HepG2 (cell line): ENCODE measurements around the gene CBLB. TPM values are rescaled to one million over a fixed set of nuclear protein-coding genes. Genes with fewer than 3 reads are reported as not detected.

ENCODE experiments used
- ATAC-seq: fragments of 200-7000 bp; cut with Tn5 transposase; 3 replicates; pipeline ENCODE4 v1.9.1; 2020; ENCODE audit warnings: mild to moderate bottlenecking, moderate library complexity
- BruUV-seq: library from RNA; stranded (reverse); fragments of 400-500 nt; replicated peaks from 2 replicates; lab custom pipeline; 2021; lab: Mats Ljungman, UMichigan
- CTCF ChIA-PET: fragments of 300-600 bp; formaldehyde crosslinking; extraction: SDS; loops from one replicate; lab custom pipeline; 2021; ENCODE audit warnings: low total read pairs, inconsistent platforms, low intra/inter-chr PET ratio; lab: Yijun Ruan, JAX
- POLR2A ChIA-PET: fragments of 350-600 bp; sonication (Branson Sonifier 250); formaldehyde crosslinking; loops from one replicate; lab custom pipeline; 2020; ENCODE audit warnings: antibody characterized with exemption, inconsistent platforms; lab: Yijun Ruan, JAX
- DNase-seq: peaks from one replicate; pipeline ENCODE4 v3.0.0-alpha.2; 2015; ENCODE audit warnings: low spot score
- FAIRE-seq: peaks from 3 replicates; lab custom pipeline; 2011; peaks lifted over from hg19 to GRCh38; lab: Jason Lieb, UNC
- H2AFZ ChIP-seq: one replicate; pipeline ENCODE4 v1.6.1; 2011; ENCODE audit warnings: low read length, inconsistent platforms
- H3K27ac ChIP-seq: fragments of 300-600 bp; 3 replicates; pipeline ENCODE4 v1.8.0; 2011; ENCODE audit warnings: mixed run types, mild to moderate bottlenecking, mixed read lengths, low read length, inconsistent platforms; ENCODE audit not compliant: insufficient read depth; ENCODE audit errors: extremely low read length
- H3K27me3 ChIP-seq, 2 experiments: fragments of 200-600 bp in 1 of 2; 2 replicates in 1 of 2; 3 replicates in 1 of 2; pipeline versions ENCODE4 v1.6.0 to v1.8.0; 2011; ENCODE audit warnings: low read length in 2 of 2, mild to moderate bottlenecking in 2 of 2, moderate library complexity in 2 of 2, inconsistent platforms in 1 of 2; ENCODE audit not compliant: insufficient read depth in 2 of 2, control insufficient read depth in 1 of 2
- H3K36me3 ChIP-seq, 2 experiments: fragments of 200-600 bp in 1 of 2; replicated peaks in 1 of 2; 2 replicates in 1 of 2; 3 replicates in 1 of 2; pipeline versions ENCODE4 v1.5.1 to v1.8.0; 2011; ENCODE audit warnings: low read length in 2 of 2, inconsistent platforms in 1 of 2; ENCODE audit not compliant: insufficient read depth in 2 of 2, control insufficient read depth in 1 of 2
- H3K4me1 ChIP-seq: 2 replicates; pipeline ENCODE4 v1.5.1; 2012; ENCODE audit warnings: low read length, inconsistent platforms; ENCODE audit not compliant: insufficient read depth
- H3K4me2 ChIP-seq: 2 replicates; pipeline ENCODE4 v1.6.0; 2011; ENCODE audit warnings: low read depth, low read length, inconsistent platforms
- H3K4me3 ChIP-seq, 3 experiments: fragments of 200-600 bp in 1 of 3; sonication (generic), shearing (Covaris generic) in 1 of 3; replicated peaks in 1 of 3; 2 replicates each; pipeline ENCODE4 v1.5.1; 2011 to 2016; ENCODE audit warnings: low read length in 3 of 3, inconsistent platforms in 2 of 3, low read depth in 2 of 3, mild to moderate bottlenecking in 2 of 3, control low read depth in 1 of 3, mixed read lengths in 1 of 3; ENCODE audit not compliant: insufficient read depth in 1 of 3
- H3K79me2 ChIP-seq: one replicate; pipeline ENCODE4 v1.6.1; 2011; ENCODE audit warnings: low read length, inconsistent platforms; ENCODE audit not compliant: insufficient read depth
- H3K9ac ChIP-seq: 2 replicates; pipeline ENCODE4 v1.6.0; 2011; ENCODE audit warnings: mild to moderate bottlenecking, low read depth, low read length, inconsistent platforms; ENCODE audit not compliant: insufficient read depth
- H3K9me3 ChIP-seq: 2 replicates; pipeline ENCODE4 v1.5.1; 2012; ENCODE audit warnings: mild to moderate bottlenecking, low read length
- H4K20me1 ChIP-seq: 2 replicates; pipeline ENCODE4 v1.6.0; 2011; ENCODE audit warnings: inconsistent platforms, mild to moderate bottlenecking, low read length, moderate library complexity; ENCODE audit not compliant: insufficient read depth
- FOSL2 ChIP-seq: sonication (generic); formaldehyde crosslinking; IDR thresholded peaks from 2 replicates; pipeline ENCODE4 v1.4.0; 2020; ENCODE audit warnings: missing genetic modification reagents
- HHEX ChIP-seq: IDR thresholded peaks from 2 replicates; pipeline ENCODE4 v1.6.1; 2016; ENCODE audit warnings: control low read depth
- HINFP ChIP-seq: sonication (generic); formaldehyde crosslinking; IDR thresholded peaks from 2 replicates; pipeline ENCODE4 v1.4.0; 2020; ENCODE audit warnings: low read depth, mild to moderate bottlenecking, missing genetic modification reagents
- HOMEZ ChIP-seq: IDR thresholded peaks from 2 replicates; pipeline ENCODE4 v1.6.1; 2016; ENCODE audit warnings: low read depth
- MTERF4 ChIP-seq: sonication (generic); formaldehyde crosslinking; IDR thresholded peaks from 2 replicates; pipeline ENCODE4 v1.8.0; 2023; ENCODE audit warnings: mild to moderate bottlenecking, missing genetic modification reagents
- RELA ChIP-seq: sonication (generic); formaldehyde crosslinking; IDR thresholded peaks from 2 replicates; pipeline ENCODE4 v1.4.0; 2020; ENCODE audit warnings: missing genetic modification reagents
- SMYD3 ChIP-seq: sonication (generic); formaldehyde crosslinking; IDR thresholded peaks from 2 replicates; pipeline ENCODE4 v1.8.1; 2023; ENCODE audit warnings: mild to moderate bottlenecking, missing genetic modification reagents
- ZBTB42 ChIP-seq: sonication (generic); formaldehyde crosslinking; IDR thresholded peaks from 2 replicates; pipeline ENCODE4 v1.5.0; 2020; ENCODE audit warnings: mild to moderate bottlenecking, missing genetic modification reagents
- ZNF441 ChIP-seq: sonication (generic); formaldehyde crosslinking; IDR thresholded peaks from 2 replicates; pipeline ENCODE4 v1.7.0; 2021; ENCODE audit warnings: missing genetic modification reagents, borderline replicate concordance
- WGBS: methylation state at CpG from one replicate; pipeline ENCODE4 v1.1.6; 2017; ENCODE audit warnings: low lambda C conversion rate; 5-methylcytosine and 5-hydroxymethylcytosine counted together
- in situ Hi-C: cut with HindIII; loops from 2 replicates; pipeline ENCODE4 v1.10.0; 2017; ENCODE audit warnings: low pct_unique_long_range_greater_than_20kb; ENCODE audit not compliant: extremely low pct_ligation_motif_present
- intact Hi-C: fragments of 100-400 bp; cut with micrococcal nuclease; formaldehyde crosslinking; loops from one replicate; pipeline ENCODE4 v1.10.0; 2022; ENCODE audit not compliant: unreplicated experiment
- polyA plus RNA-seq, 8 experiments: library from polyadenylated mRNA; depleted of rRNA in 3 of 8; stranded (reverse) in 7 of 8; unstranded in 1 of 8; fragments of >200 nt; fragmentation: Illumina TruSeq in 4 of 8; extraction: Trizol in 4 of 8; gene quantifications; 2 replicates each; pipeline versions ENCODE4 v1.2.1 to v1.2.3, GENCODE V29; 2011 to 2016; ENCODE audit warnings: low read depth in 4 of 8, missing spikeins in 1 of 8, mixed read lengths in 1 of 8; ENCODE audit not compliant: insufficient read depth in 1 of 8
- total RNA-seq, 5 experiments: library from RNA; depleted of rRNA; stranded (reverse); fragments of >200 nt; fragmentation: Illumina TruSeq; extraction: Trizol; gene quantifications; 2 replicates each; pipeline ENCODE4 v1.2.3, GENCODE V29; 2016; ENCODE audit warnings: low read depth in 1 of 5

CBLB gene
- total and polyA plus RNA-seq, 2 of the 13 experiments (the other 11 are each of a cell fraction or from before 2014, with no cell fraction given): 9.8 to 16.4 TPM

- H3K27me3 ChIP-seq: no peaks in the 10 kb centered on the region
- WGBS: 85% methylated on average over 5 of the region's 5 CpGs
- DNase-seq (no peak), ATAC-seq (no peak), FAIRE-seq (no peak)
- H3K9me3 ChIP-seq: no peaks in the 10 kb centered on the region
- intact Hi-C loops (no loop called here), in situ Hi-C loops (no loop called here)
- CTCF ChIA-PET: no interaction called here
- POLR2A ChIA-PET: interaction anchor here (0.8 kb wide), 1 partner anchor 32 kb away, joined by 3 read pairs; the partner anchor contains the start of gene CBLB
- H3K9ac ChIP-seq: no peak overlapping the region
- H3K4me3 ChIP-seq: no peak overlapping the region
- H4K20me1 ChIP-seq: peaks cover 3% of the 10 kb centered on the region; the same call in 1 of the 2 replicates
- H3K79me2 ChIP-seq: no peaks in the 10 kb centered on the region
- TF ChIP-seq MTERF4 (no peak), SMYD3 (CRISPR knock-in tag) (no peak), ZBTB42 (no peak)
- H3K27ac ChIP-seq: no peak overlapping the region
- peaks cover 11% of the 10 kb centered on the region for H3K4me1 ChIP-seq
- H3K36me3 ChIP-seq: peaks cover 0 to 2% of the 10 kb centered on the region in 2 experiments; a peak in 1 of 5 replicates
- no TSS peak for BruUV-seq
- H3K4me2 ChIP-seq: no peak overlapping the region
- no peak overlapping the region for H2AFZ ChIP-seq
These were observed 31.6 kb downstream of the CBLB start for GRCh38 chr3:105837143-105837740.

GRCh38 chr3:105836533-105836932 is 32.3 kb downstream of the CBLB start:
- H4K20me1 ChIP-seq: peaks cover 3% of the 10 kb centered on the region; the same call in 1 of the 2 replicates
- no peak overlapping the region for H2AFZ ChIP-seq
- H3K27ac ChIP-seq: no peak overlapping the region
- ATAC-seq: no peak; the same call in 2 of the 3 replicates
- no peaks in the 10 kb centered on the region for H3K27me3 ChIP-seq
- CTCF ChIA-PET: no interaction called here
- in situ Hi-C loops: no loop called here
- POLR2A ChIA-PET: no interaction called here
- TF ChIP-seq HINFP (CRISPR knock-in tag): no peak
- no peak for TF ChIP-seq RELA (CRISPR knock-in tag)
- TF ChIP-seq HOMEZ (CRISPR knock-in tag): 0 out of 2 replicates have a peak, but pooled peaks have one; percentile 35
- TF ChIP-seq FOSL2 (CRISPR knock-in tag): peak; percentile 69
- no peak for TF ChIP-seq HHEX (CRISPR knock-in tag)
- TF ChIP-seq ZNF441 (CRISPR knock-in tag): no peak
- BruUV-seq: no TSS peak
- FAIRE-seq: no peak
- intact Hi-C loops: no loop called here
- H3K79me2 ChIP-seq: no peaks in the 10 kb centered on the region
- no peak overlapping the region for H3K4me2 ChIP-seq
- WGBS: 91% methylated on average over 5 of the region's 5 CpGs
- H3K36me3 ChIP-seq: peaks cover 0 to 2% of the 10 kb centered on the region in 2 experiments; a peak in 1 of 5 replicates
- H3K9me3 ChIP-seq: no peaks in the 10 kb centered on the region
- peak; percentile 20 for DNase-seq
- no peak overlapping the region for H3K4me3 ChIP-seq
- H3K4me1 ChIP-seq: peaks cover 11% of the 10 kb centered on the region
- no peak overlapping the region for H3K9ac ChIP-seq
